Neutrophil (primary cell): ENCODE results near the gene PTPN2.

Source experiments
- H3K27ac ChIP-seq: fragments of 200-600 bp; sonication (generic); 2 replicates; pipeline ENCODE4 v1.5.1; 2016; ENCODE audit warnings: mild to moderate bottlenecking, moderate library complexity
- H3K27me3 ChIP-seq: fragments of 200-600 bp; sonication (generic); 2 replicates; pipeline ENCODE4 v1.6.0; 2016; ENCODE audit warnings: mild to moderate bottlenecking
- H3K36me3 ChIP-seq: fragments of 200-600 bp; sonication (generic); 2 replicates; pipeline ENCODE4 v1.5.1; 2017
- H3K4me1 ChIP-seq, 2 experiments: fragments of 200-600 bp in 1 of 2; sonication (generic) in 1 of 2; 1 replicate in 1 of 2; 2 replicates in 1 of 2; pipeline versions ENCODE4 v1.5.1 to v1.6.1; 2013 to 2016; ENCODE audit warnings: low read depth in 1 of 2, low read length in 1 of 2, mild to moderate bottlenecking in 1 of 2, moderate library complexity in 1 of 2; ENCODE audit not compliant: control insufficient read depth in 1 of 2, insufficient read depth in 1 of 2
- H3K4me3 ChIP-seq, 2 experiments: fragments of 200-600 bp in 1 of 2; sonication (generic) in 1 of 2; 1 replicate in 1 of 2; 2 replicates in 1 of 2; pipeline ENCODE4 v1.5.1; 2013 to 2016; ENCODE audit warnings: low read depth in 1 of 2, low read length in 1 of 2, mild to moderate bottlenecking in 1 of 2, moderate library complexity in 1 of 2
- H3K9me3 ChIP-seq: fragments of 200-600 bp; sonication (generic); 2 replicates; pipeline ENCODE4 v1.5.1; 2016
- CTCF ChIP-seq: fragments of 200-600 bp; sonication (generic); IDR thresholded peaks from 2 replicates; pipeline ENCODE4 v1.5.1; 2016; ENCODE audit warnings: antibody characterized with exemption

PTPN2 gene

GRCh38 chr18:12836551-12836950 is 47.5 kb downstream of the PTPN2 start:
- H3K4me1 ChIP-seq, result peaks cover 35 to 37% of the 10 kb centered on the region in 2 experiments
- no peak overlapping the region for H3K4me3 ChIP-seq
- H3K36me3 ChIP-seq, result peaks cover 8% of the 10 kb centered on the region
- H3K27me3 ChIP-seq, result no peaks in the 10 kb centered on the region
- no peak overlapping the region for H3K27ac ChIP-seq
- H3K9me3 ChIP-seq, result no peaks in the 10 kb centered on the region
- TF ChIP-seq CTCF, result no peak

- Histone ChIP-seq H3K4me3 (no peak overlapping the region), H3K4me1 (no peaks in the 10 kb centered on the region), H3K27me3 (no peaks in the 10 kb centered on the region), H3K36me3 (peaks cover 13% of the 10 kb centered on the region), H3K27ac (no peak overlapping the region), H3K9me3 (no peaks in the 10 kb centered on the region)
- no peak for TF ChIP-seq CTCF
Observed at GRCh38 chr18:12828116-12829051, 55.7 kb downstream of the PTPN2 start.

GRCh38 chr18:12827588-12827987 is 56.4 kb downstream of the PTPN2 start:
- H3K4me3 ChIP-seq, result no peak overlapping the region
- H3K27ac ChIP-seq, result no peak overlapping the region
- H3K36me3 ChIP-seq, result peaks cover 18% of the 10 kb centered on the region
- no peaks in the 10 kb centered on the region for H3K9me3 ChIP-seq
- H3K4me1 ChIP-seq, result no peaks in the 10 kb centered on the region
- TF ChIP-seq CTCF, result no peak
- no peaks in the 10 kb centered on the region for H3K27me3 ChIP-seq

GRCh38 chr18:12825230-12825629 is 58.8 kb downstream of the PTPN2 start:
- no peaks in the 10 kb centered on the region for H3K9me3 ChIP-seq
- no peaks in the 10 kb centered on the region for H3K4me1 ChIP-seq
- peaks cover 33% of the 10 kb centered on the region for H3K36me3 ChIP-seq
- TF ChIP-seq CTCF, result no peak
- H3K27me3 ChIP-seq, result no peaks in the 10 kb centered on the region
- H3K27ac ChIP-seq, result no peak overlapping the region
- H3K4me3 ChIP-seq, result no peak overlapping the region

- Histone ChIP-seq H3K4me1 (no peaks in the 10 kb centered on the region), H3K4me3 (no peak overlapping the region), H3K36me3 (peaks cover 33% of the 10 kb centered on the region), H3K9me3 (no peaks in the 10 kb centered on the region), H3K27ac (no peak overlapping the region), H3K27me3 (no peaks in the 10 kb centered on the region)
- TF ChIP-seq CTCF, result no peak
Observed at GRCh38 chr18:12823892-12824291, 60.1 kb downstream of the PTPN2 start.
